WTC11 (cell line): ENCODE measurements around the gene EPHB3. TPM values are rescaled to one million over a fixed set of nuclear protein-coding genes. Genes with fewer than 3 reads are reported as not detected.
A peak's percentile ranks its signal among the peaks of the same experiment; 100 is the strongest.

ENCODE experiments used
- ATAC-seq: fragments of 200-7000 bp; cut with Tn5 transposase; 2 replicates; pipeline ENCODE4 v1.10.0; 2021; ENCODE audit warnings: mild to moderate bottlenecking, moderate library complexity
- CTCF ChIA-PET: fragments of 300-600 bp; sonication (Branson Sonifier 250); formaldehyde crosslinking; loops from one replicate; lab custom pipeline; 2021; ENCODE audit warnings: antibody characterized with exemption; lab: Charles Lee
- POLR2A ChIA-PET: fragments of 350-600 bp; sonication (Branson Sonifier 250); formaldehyde crosslinking; loops from one replicate; lab custom pipeline; 2021; ENCODE audit warnings: antibody characterized with exemption; lab: Charles Lee
- DNase-seq: peaks from one replicate; pipeline ENCODE4 v3.0.0; 2021; ENCODE audit warnings: low spot score
- H3K27ac Mint-ChIP-seq: 2 replicates; pipeline ENCODE4 v1.8.0; 2021; ENCODE audit warnings: mixed read lengths
- H3K27me3 Mint-ChIP-seq: 2 replicates; pipeline ENCODE4 v1.8.0; 2021; ENCODE audit warnings: low read depth, mild to moderate bottlenecking, moderate library complexity, mixed read lengths
- H3K36me3 Mint-ChIP-seq: 2 replicates; pipeline ENCODE4 v1.8.0; 2021; ENCODE audit warnings: mixed read lengths
- H3K4me1 Mint-ChIP-seq: 2 replicates; pipeline ENCODE4 v1.8.0; 2022; ENCODE audit warnings: mixed read lengths
- H3K4me3 Mint-ChIP-seq: 2 replicates; pipeline ENCODE4 v1.8.0; 2021; ENCODE audit warnings: mild to moderate bottlenecking, moderate library complexity, mixed read lengths
- H3K9me3 Mint-ChIP-seq: 2 replicates; pipeline ENCODE4 v1.8.0; 2021; ENCODE audit warnings: mixed read lengths
- ARID4B ChIP-seq: sonication (generic); formaldehyde crosslinking; IDR thresholded peaks from 2 replicates; pipeline ENCODE4 v1.8.0; 2023; ENCODE audit warnings: missing genetic modification reagents, mild to moderate bottlenecking, borderline replicate concordance
- ATF2 ChIP-seq: sonication (generic); formaldehyde crosslinking; IDR thresholded peaks from 2 replicates; pipeline ENCODE4 v1.8.1; 2022; ENCODE audit warnings: low read depth, missing genetic modification reagents, borderline replicate concordance
- ATF6 ChIP-seq: sonication (generic); formaldehyde crosslinking; IDR thresholded peaks from 2 replicates; pipeline ENCODE4 v1.8.1; 2023; ENCODE audit warnings: mild to moderate bottlenecking, missing genetic modification reagents
- CREB1 ChIP-seq: sonication (generic); formaldehyde crosslinking; IDR thresholded peaks from 2 replicates; pipeline ENCODE4 v1.8.0; 2023; ENCODE audit warnings: mild to moderate bottlenecking, missing genetic modification reagents
- ELF4 ChIP-seq: sonication (generic); formaldehyde crosslinking; IDR thresholded peaks from 2 replicates; pipeline ENCODE4 v1.8.1; 2022; ENCODE audit warnings: low read depth, mild to moderate bottlenecking, moderate library complexity, missing genetic modification reagents
- ERG ChIP-seq: fragments of 250-450 bp; sonication (Bioruptor Pico); IDR thresholded peaks from 2 replicates; pipeline ENCODE4 v1.8.0; 2021; ENCODE audit warnings: mild to moderate bottlenecking
- FOXP1 ChIP-seq: sonication (generic); formaldehyde crosslinking; IDR thresholded peaks from 2 replicates; pipeline ENCODE4 v1.8.0; 2022; ENCODE audit warnings: missing genetic modification reagents, mild to moderate bottlenecking, moderate library complexity, borderline replicate concordance
- HMGXB4 ChIP-seq: sonication (generic); formaldehyde crosslinking; IDR thresholded peaks from 2 replicates; pipeline ENCODE4 v1.8.1; 2023; ENCODE audit warnings: mild to moderate bottlenecking, moderate library complexity, missing genetic modification reagents
- IRF1 ChIP-seq: sonication (generic); formaldehyde crosslinking; IDR thresholded peaks from 2 replicates; pipeline ENCODE4 v1.8.0; 2023; ENCODE audit warnings: missing genetic modification reagents
- NR1H2 ChIP-seq: sonication (generic); formaldehyde crosslinking; IDR thresholded peaks from 2 replicates; pipeline ENCODE4 v1.9.0; 2021; ENCODE audit warnings: mild to moderate bottlenecking, moderate library complexity, missing genetic modification reagents
- OVOL2 ChIP-seq: fragments of 250-450 bp; sonication (Bioruptor Pico); IDR thresholded peaks from 2 replicates; pipeline ENCODE4 v1.9.0; 2021; ENCODE audit warnings: mild to moderate bottlenecking, borderline replicate concordance
- SMAD3 ChIP-seq: sonication (generic); formaldehyde crosslinking; IDR thresholded peaks from 2 replicates; pipeline ENCODE4 v1.8.0; 2022; ENCODE audit warnings: missing genetic modification reagents, mild to moderate bottlenecking, borderline replicate concordance
- USF2 ChIP-seq: sonication (generic); formaldehyde crosslinking; IDR thresholded peaks from 2 replicates; pipeline ENCODE4 v1.8.1; 2023; ENCODE audit warnings: mild to moderate bottlenecking, missing genetic modification reagents, moderate library complexity
- ZMAT4 ChIP-seq: fragments of 250-450 bp; sonication (Bioruptor Pico); IDR thresholded peaks from 2 replicates; pipeline ENCODE4 v1.9.0; 2021; ENCODE audit warnings: mild to moderate bottlenecking
- ZNF232 ChIP-seq: sonication (generic); formaldehyde crosslinking; IDR thresholded peaks from 2 replicates; pipeline ENCODE4 v1.8.0; 2022; ENCODE audit warnings: mild to moderate bottlenecking, missing genetic modification reagents
- ZNF281 ChIP-seq: sonication (generic); formaldehyde crosslinking; IDR thresholded peaks from 2 replicates; pipeline ENCODE4 v1.8.0; 2023; ENCODE audit warnings: mild to moderate bottlenecking, missing genetic modification reagents
- ZNF396 ChIP-seq: fragments of 250-450 bp; sonication (Bioruptor Pico); IDR thresholded peaks from 2 replicates; pipeline ENCODE4 v1.8.0; 2021; ENCODE audit warnings: mild to moderate bottlenecking, moderate library complexity, borderline replicate concordance
- total RNA-seq: library from RNA; stranded (reverse); gene quantifications from 3 replicates; pipeline ENCODE4 v1.2.3, GENCODE V29; 2021

EPHB3 gene
- total RNA-seq, 1 experiment from 2014 or later: 11.4 TPM

GRCh38 chr3:184626923-184627322, 65.3 kb downstream of the EPHB3 start:
- ChIA-PET POLR2A (no interaction called here), CTCF (interaction anchor here (1.2 kb wide), 1 partner anchor 66 kb away, joined by 3 read pairs; no protein-coding TSS in a partner anchor)
- H3K27ac Mint-ChIP-seq: no peak overlapping the region
- TF ChIP-seq ZMAT4 (CRISPR knock-in tag) (no peak), ZNF281 (CRISPR knock-in tag) (no peak), ATF2 (CRISPR knock-in tag) (no peak), IRF1 (CRISPR knock-in tag) (no peak), HMGXB4 (CRISPR knock-in tag) (no peak), ATF6 (CRISPR knock-in tag) (no peak), NR1H2 (CRISPR knock-in tag) (no peak)
- H3K27me3 Mint-ChIP-seq: peaks cover 11% of the 10 kb centered on the region
- DNase-seq (no peak), ATAC-seq (no peak)
- H3K4me1 Mint-ChIP-seq: peaks cover 30% of the 10 kb centered on the region
- H3K36me3 Mint-ChIP-seq: no peaks in the 10 kb centered on the region
- peaks cover 4% of the 10 kb centered on the region for H3K9me3 Mint-ChIP-seq
- H3K4me3 Mint-ChIP-seq: no peak overlapping the region

- ATAC-seq: peak; percentile 79
- H3K4me1 Mint-ChIP-seq: peaks cover 52% of the 10 kb centered on the region
- CTCF ChIA-PET: interaction anchor here (0.8 to 1.7 kb wide), 9 partner anchors 25 to 174 kb away, joined by 3 to 6 read pairs (median 4); partner anchors contain the start of gene EPHB3
- no peak overlapping the region for H3K4me3 Mint-ChIP-seq
- TF ChIP-seq USF2 (CRISPR knock-in tag) (no peak), ERG (CRISPR knock-in tag) (no peak), ZNF396 (CRISPR knock-in tag) (no peak), ZNF232 (CRISPR knock-in tag) (no peak), ELF4 (CRISPR knock-in tag) (no peak), OVOL2 (CRISPR knock-in tag) (no peak), SMAD3 (CRISPR knock-in tag) (no peak), FOXP1 (CRISPR knock-in tag) (no peak), CREB1 (no peak), ARID4B (no peak)
- POLR2A ChIA-PET: interaction anchor here (1.0 kb wide), 1 partner anchor 68 kb away, joined by 3 read pairs; the partner anchor contains the start of gene EPHB3
- no peaks in the 10 kb centered on the region for H3K36me3 Mint-ChIP-seq
- H3K9me3 Mint-ChIP-seq: peaks cover 4% of the 10 kb centered on the region
- no peak overlapping the region for H3K27ac Mint-ChIP-seq
- peak; percentile 39 for DNase-seq
- peaks cover 11% of the 10 kb centered on the region for H3K27me3 Mint-ChIP-seq
Observed at GRCh38 chr3:184629555-184630160, 68.1 kb downstream of the EPHB3 start.
